GM19240 (cell line): ENCODE results near the gene MARCHF9.

Experiments used
- DNase-seq: peaks from one replicate; pipeline ENCODE4 v3.0.0; 2011; ENCODE audit warnings: low spot score; ENCODE audit not compliant: insufficient read length

MARCHF9 gene

GRCh38 chr12:57795354-57795753 lies 40.5 kb downstream of the MARCHF9 start:
- no peak for DNase-seq

GRCh38 chr12:57796996-57797395 lies 42.1 kb downstream of the MARCHF9 start:
- DNase-seq, result no peak

GRCh38 chr12:57797933-57798332 lies 43.0 kb downstream of the MARCHF9 start:
- no peak for DNase-seq

- DNase-seq, result no peak
Measured at GRCh38 chr12:57800965-57801364, 46.1 kb downstream of the MARCHF9 start.

- no peak for DNase-seq
Measured at GRCh38 chr12:57802607-57803006, 47.7 kb downstream of the MARCHF9 start.

- no peak for DNase-seq
Measured at GRCh38 chr12:57803319-57803893, 48.5 kb downstream of the MARCHF9 start.

GRCh38 chr12:57806677-57807076 lies 51.8 kb downstream of the MARCHF9 start:
- DNase-seq, result no peak

- DNase-seq, result no peak
Measured at GRCh38 chr12:57807285-57807684, 52.4 kb downstream of the MARCHF9 start.

GRCh38 chr12:57808351-57808750 lies 53.4 kb downstream of the MARCHF9 start:
- no peak for DNase-seq

- DNase-seq, result no peak
Measured at GRCh38 chr12:57809425-57809824, 54.5 kb downstream of the MARCHF9 start.
